8988T (cell line): ENCODE results near the gene OR1K1.
A peak's percentile ranks its signal among the peaks of the same experiment; 100 is the strongest.
"Not testable (repeated sequence)": the region's sequence is repeated elsewhere in the genome, so short reads cannot be mapped to it uniquely, and the experiment has no call there.

Experiments
- DNase-seq: peaks from one replicate; pipeline ENCODE4 v3.0.0; 2011

The OR1K1 gene, protein sequence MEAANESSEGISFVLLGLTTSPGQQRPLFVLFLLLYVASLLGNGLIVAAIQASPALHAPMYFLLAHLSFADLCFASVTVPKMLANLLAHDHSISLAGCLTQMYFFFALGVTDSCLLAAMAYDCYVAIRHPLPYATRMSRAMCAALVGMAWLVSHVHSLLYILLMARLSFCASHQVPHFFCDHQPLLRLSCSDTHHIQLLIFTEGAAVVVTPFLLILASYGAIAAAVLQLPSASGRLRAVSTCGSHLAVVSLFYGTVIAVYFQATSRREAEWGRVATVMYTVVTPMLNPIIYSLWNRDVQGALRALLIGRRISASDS

DNA sequence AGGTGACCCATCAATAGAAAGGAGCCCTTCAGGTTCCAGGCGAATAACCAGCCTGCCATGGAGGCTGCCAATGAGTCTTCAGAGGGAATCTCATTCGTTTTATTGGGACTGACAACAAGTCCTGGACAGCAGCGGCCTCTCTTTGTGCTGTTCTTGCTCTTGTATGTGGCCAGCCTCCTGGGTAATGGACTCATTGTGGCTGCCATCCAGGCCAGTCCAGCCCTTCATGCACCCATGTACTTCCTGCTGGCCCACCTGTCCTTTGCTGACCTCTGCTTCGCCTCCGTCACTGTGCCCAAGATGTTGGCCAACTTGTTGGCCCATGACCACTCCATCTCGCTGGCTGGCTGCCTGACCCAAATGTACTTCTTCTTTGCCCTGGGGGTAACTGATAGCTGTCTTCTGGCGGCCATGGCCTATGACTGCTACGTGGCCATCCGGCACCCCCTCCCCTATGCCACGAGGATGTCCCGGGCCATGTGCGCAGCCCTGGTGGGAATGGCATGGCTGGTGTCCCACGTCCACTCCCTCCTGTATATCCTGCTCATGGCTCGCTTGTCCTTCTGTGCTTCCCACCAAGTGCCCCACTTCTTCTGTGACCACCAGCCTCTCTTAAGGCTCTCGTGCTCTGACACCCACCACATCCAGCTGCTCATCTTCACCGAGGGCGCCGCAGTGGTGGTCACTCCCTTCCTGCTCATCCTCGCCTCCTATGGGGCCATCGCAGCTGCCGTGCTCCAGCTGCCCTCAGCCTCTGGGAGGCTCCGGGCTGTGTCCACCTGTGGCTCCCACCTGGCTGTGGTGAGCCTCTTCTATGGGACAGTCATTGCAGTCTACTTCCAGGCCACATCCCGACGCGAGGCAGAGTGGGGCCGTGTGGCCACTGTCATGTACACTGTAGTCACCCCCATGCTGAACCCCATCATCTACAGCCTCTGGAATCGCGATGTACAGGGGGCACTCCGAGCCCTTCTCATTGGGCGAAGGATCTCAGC is at the start of gene OR1K1:
OR1K1 (plus strand) TSS at position 58 of the 995 bp plus-strand sequence; CDS start at position 58, 0 bp downstream.
- no peak for DNase-seq

DNA sequence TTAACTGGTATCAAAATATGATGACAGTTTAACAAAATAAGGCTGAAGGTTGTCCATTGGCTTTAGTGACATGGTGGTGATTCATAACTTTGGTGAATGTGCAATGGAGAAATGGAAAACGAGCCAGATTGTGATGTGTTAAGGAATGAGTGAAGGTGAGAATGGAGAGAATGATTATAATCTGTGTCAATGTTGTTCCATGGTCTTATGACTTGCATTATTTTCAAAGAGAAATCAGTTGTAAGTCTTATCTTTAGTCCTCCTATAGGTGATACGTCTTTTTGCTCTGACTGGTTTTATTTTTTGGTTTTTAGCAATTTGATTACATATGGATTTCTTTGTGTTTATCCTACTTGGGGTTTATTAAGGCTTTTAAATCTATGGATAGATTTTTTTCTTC is 45.1 kb upstream of the OR1K1 start:
- DNase-seq: no peak

DNA sequence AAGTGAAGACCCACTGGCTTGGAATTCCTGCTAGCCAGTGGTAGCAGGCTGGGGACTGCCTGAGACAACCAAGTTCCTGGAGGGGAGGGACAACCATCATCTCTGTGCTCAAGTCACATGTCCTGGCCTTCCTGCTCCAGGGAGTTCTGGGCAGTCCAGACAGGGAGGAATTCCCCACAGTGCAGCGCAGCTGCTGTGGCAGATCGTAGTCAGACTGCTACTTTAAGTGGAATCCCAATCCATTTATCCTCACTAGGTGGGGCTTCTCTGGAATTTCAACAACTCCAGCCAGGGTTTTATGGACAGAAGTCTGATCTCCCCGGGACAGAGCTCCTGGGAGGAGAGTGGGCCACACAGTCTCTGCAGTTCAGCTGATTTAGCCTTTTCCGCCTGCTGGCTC is 32.1 kb upstream of the OR1K1 start:
- DNase-seq: no peak

DNA sequence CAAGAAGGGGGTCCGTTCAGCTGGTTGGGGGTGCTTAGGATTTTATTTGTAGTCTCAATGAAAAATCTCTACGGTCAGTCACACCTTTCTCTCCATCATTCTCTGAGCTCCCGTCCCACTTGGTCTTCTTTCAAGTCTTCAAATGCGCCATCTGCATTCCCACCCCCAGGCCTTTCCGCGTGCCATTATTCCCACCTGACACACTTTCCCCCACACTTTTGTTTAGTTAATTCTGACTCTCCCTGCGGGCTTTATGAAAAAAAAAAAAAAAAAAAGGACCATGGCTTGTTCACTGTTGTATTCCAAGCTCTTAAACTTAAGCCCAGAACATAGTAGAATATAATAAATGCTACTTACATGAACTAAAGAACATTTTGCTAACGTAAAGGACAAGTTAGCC is 22.9 kb upstream of the OR1K1 start:
- DNase-seq: no peak

DNA sequence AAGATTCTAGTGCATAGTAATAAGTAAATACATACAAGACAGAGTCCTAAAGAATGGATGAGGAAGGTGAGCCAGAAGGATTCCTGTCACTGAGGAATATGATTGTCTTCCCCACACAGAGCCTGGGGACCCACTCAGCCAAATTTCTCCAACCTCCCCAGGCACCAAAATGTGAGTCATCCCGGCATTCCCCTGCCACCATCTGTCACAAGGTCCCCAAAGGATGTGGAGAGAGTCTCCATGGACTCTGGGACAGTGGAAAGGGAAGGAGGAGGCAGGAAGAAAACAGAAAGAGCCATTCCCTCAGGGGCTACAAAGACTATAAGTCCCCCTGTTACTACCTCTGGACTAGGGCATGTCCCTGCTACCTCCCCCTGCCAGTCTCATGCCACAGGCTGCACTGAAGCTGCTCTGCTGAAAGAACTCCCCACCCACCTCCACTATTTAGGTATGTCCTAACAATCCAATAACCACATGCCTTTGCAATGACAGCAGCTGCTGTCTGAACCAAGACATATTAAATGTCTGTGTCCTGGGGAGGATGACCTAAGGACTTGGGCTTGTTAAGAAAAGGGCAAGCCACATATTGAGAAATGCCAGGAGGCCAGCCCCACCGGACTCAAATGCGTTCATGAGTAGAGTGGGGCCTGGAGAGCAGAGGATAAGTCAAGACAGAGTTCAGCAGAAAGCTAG is 21.8 kb upstream of the OR1K1 start:
- peak; percentile 31 for DNase-seq

DNA sequence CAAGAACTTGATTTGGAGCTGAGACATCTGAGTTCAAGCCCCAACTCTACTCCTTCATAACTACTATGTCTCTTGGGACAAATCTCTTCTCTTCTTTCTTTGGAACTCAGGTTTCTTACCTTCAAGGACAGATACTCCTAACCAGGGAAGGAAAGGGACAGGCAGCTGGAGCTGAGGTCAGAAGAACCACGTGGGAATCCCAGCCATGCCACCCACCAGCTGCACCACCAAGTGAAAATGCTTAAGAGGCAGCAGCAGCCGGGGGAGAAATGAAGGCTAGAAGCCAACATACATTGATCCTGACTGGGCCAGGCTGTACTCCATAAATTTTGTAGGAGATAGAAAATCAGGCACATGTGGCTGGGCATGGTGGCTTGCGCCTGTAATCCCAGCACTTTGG is 20.7 kb upstream of the OR1K1 start:
- no peak for DNase-seq

DNA sequence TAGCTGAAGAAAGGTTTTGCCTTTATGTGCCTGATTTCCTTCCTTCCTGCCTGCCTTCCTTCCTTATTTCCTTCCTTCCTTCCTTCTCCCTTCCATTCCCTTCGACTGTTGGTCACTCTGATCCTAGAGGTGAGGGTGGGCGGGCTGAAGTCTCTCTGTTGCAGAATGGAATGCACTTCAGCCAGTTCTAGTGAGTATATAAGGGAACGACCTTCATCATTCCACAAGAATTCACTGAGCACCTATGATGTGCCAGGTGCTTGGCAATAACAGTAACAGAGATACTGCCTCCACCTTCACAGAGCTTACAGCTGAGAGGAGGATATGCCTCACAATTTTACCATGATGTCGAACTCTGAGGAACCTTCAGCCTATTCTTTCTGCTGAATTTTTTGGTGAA is 19.9 kb upstream of the OR1K1 start:
- no peak for DNase-seq

DNA sequence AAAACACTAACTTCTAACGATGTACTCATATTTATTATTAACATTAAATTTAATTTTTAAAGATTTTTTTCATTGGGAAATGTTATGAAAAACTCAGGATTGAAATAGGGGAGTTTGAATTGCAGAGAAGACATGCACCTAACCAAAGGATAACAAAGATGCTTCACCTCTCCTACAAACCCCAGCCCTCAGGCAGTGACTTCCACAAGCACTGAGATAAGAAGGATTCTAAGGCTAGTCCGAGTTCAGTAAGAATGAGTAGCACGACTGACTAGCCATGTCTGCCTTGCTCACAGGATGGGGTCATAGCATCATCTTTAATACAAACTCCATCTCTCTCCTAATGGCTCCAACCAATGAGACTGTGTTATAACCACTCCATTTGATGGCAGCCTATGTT is 18.3 kb upstream of the OR1K1 start:
- DNase-seq: no peak

DNA sequence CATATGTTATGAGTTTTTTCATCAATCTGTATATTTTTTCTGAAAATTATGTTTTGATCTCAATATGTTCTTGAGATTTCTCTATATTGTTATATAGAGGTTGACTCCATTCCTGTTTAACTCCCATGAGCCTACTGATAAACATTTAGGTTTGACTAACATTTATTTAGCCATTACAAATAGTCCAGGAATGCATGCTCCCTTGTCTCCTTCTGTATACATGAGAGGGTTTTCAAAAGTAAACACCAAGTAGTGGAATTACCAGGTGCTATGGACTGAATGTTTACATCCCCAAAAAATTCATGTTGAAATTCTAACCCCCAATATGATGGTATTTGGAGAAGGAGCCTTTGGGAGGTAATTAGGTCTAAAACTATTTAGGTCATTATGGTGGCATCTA is 14.7 kb upstream of the OR1K1 start:
- no peak for DNase-seq

DNA sequence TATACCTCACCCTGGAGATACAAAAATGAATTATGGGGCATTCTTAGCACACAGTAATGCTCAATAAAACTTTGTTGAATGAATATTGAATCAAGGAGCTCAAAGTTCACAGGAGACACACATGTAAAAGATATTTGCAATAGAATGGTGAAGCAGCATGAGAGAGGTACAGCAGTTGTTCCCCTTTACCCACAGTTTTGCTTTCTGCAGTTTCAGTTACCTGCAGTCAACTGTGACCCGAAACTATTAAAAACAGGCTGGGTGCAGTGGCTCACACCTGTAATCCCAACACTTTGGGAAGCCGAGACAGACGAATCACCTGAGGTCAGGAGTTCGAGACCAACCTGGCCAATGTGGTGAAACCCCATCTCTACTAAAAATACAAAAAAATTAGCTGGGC is 13.6 kb upstream of the OR1K1 start:
- DNase-seq: no peak

DNA sequence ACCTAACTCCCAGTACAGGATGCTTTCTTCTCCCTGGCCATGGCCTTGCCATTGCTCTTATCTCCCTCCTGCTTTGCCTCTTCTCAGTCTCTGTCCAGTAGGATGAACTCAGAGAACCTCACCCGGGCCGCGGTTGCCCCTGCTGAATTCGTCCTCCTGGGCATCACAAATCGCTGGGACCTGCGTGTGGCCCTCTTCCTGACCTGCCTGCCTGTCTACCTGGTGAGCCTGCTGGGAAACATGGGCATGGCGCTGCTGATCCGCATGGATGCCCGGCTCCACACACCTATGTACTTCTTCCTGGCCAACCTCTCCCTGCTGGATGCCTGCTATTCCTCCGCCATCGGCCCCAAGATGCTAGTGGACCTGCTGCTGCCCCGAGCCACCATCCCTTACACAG is 11.1 kb upstream of the OR1K1 start, which contains the start of gene OR5C1:
OR5C1 (plus strand) TSS at position 103 of the 400 bp plus-strand sequence; CDS start at position 103, 0 bp downstream.
- DNase-seq: no peak

DNA sequence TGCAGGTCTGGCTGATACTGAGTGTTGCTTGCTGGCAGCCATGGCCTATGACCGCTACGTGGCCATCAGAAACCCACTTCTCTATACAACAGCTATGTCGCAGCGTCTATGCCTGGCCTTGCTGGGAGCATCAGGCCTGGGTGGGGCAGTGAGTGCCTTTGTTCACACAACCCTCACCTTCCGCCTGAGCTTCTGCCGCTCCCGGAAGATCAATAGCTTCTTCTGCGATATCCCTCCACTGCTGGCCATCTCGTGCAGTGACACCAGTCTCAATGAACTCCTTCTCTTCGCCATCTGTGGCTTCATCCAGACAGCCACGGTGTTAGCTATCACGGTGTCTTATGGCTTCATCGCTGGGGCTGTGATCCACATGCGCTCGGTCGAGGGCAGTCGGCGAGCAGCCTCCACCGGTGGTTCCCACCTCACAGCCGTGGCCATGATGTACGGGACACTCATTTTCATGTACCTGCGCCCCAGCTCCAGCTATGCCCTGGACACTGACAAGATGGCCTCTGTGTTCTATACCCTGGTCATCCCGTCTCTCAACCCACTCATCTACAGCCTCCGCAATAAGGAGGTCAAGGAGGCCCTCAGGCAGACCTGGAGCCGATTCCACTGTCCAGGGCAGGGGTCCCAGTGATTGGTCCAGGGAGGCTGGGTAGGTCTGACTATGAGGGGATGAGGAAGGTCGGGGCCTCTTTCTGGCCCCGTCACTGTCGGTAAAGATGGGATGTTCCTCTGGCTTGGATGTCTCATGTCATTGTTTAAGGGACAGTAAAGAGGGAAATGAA is 10.5 kb upstream of the OR1K1 start:
- DNase-seq: no peak

DNA sequence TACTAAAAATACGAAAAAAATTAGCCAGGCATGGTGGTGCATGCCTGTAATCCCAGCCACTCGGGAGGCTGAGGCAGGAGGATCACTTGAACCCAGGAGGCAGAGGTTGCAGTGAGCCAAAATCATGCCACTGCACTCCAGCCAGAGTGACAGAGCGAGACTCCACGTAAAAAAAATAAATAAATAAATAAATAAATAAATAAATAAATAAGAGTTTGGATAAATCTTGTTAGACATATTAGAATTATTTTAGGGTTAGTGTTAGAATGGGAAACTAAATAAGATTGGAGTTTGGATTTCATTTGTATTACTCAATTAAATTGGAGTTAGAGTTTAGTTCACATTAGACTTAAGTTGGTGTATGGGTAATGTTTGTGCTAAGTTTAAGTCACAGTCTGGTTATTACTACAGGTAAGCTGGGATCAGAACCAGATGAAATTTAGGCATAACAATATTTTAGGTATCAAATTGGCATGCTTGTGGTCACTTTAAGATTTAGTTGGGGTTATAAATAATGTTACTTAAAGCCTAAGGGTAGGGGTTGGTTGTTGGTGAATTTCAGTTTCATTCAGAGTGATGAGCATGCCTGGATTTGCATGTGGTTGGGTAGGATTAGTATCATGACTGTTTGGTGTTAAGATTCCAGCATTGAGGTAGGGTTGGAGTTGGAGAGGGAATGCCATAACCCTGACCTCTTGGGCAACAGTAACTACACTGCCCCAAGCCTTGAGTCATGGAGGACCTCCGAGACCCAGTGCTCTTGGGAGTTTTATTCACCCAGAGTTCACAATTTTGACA is 7.9 kb upstream of the OR1K1 start:
- no peak for DNase-seq

DNA sequence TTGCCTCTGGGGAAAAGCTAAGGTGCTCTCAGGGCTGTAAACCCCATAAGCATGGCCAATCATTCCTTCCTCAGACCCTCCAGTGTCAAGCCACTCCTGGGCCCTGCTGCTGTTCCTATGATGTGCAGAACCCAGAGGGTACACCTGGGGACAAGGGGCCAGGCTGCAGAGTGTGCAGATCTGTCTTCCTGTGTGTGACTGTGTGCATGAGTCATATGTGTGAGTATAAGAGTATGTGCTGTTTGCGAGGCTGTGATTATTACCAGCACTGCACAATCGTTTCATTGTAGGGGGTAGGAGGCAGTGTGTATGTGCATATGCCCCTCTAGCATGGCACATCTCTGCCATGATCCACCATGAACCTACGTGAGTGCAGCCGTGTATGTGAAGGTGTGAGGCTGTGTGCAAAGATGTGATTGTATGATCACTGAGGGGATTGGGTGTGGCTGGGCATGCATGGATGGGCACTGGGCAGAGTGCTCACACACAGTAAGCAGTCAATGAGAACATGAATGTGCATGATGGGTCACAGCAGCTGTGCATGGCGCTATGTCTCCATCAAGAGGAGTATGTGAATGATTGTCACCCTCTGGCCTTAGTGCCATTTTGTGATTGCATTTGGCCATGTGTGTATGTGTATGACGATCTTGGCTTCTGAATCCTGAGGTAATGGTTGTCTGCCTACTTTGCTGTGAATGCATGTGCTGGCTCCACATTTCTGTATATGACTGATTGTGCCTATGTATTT is 2.4 kb upstream of the OR1K1 start:
- no peak for DNase-seq

DNA sequence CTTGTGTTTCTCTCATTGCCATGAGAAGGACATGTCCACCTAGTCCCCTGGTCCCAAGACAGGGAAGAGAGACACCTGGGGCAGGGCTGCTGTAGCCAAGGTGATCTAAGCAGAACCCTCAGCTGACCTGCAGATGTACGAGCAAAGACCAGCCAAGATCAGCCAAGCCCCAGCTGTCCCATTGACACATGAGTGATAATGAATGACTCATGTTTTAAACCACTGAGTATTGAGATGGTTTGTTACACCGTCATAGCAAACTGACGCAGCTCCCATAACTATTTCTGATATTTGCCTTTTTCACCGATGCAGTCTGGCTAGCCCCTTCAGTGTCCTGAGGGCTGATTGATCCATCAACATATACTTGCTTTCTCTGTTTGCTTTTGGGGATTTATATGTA is 6.7 kb downstream of the OR1K1 start:
- no peak for DNase-seq

DNA sequence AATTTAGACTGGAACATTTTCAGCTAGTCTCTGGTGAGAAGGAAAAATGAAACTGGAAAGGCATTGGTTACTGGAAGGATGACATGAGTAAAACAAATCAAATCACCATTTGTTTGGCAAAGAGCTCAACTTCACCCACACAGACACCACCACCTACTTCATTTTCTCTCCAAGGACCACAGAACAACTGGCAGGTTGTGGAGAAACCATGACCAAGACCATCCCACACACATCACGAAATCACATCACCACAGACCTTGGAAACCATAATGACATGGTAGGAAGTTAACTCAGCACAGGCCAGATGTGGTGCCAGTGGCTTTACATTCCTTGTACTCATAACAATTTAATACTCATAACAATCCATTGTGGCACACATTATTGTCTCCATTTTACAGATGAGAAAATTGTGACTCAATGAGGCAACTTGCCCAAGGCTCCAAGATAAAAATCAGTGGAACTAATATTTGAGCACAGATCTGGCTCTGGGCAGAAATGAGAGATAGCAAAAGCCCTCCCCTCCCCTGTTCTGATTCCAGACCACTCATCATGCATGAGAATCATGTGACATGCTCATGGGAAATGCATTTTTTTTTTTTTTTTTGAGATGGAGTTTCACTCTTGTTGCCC is 7.5 kb downstream of the OR1K1 start:
- DNase-seq: no peak

DNA sequence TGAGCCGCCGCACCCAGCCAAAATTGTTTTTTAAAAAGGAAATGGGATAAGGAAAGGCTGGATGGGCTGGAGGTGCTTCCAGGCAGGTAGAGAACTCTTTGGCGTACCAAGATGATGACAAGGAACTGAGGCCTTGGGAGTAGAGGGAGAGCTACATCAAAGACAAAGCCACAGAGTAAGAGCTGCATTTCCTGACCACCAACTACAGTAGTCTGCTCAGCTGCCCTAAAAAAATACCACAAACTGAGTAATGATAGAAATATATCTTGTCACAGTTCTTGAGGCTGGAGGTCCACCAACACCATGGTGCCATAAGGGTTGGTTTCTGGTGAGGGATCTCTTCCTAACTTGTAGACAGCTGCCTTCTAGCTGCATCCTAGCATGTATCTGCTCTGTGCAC is 8.2 kb downstream of the OR1K1 start:
- no peak for DNase-seq

DNA sequence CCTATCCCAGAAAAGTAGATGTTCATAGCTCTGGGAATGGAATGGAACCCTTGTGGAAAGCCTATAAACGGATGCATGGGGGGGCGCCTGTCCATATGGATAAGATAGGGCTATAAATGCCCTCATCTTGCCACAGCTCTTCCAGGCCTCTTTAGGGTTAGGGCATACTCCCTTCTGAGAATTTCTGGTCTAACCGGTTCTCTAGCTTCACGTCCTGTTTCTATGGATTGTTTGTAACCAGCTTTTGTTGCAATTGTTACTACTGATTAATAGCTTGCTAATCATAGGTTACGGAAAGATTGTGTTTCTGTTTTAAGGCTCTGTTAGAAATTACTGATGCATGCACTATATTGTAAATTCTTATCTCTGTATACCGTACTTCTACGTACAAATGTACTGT is 9.3 kb downstream of the OR1K1 start:
- DNase-seq: not testable (repeated sequence)

DNA sequence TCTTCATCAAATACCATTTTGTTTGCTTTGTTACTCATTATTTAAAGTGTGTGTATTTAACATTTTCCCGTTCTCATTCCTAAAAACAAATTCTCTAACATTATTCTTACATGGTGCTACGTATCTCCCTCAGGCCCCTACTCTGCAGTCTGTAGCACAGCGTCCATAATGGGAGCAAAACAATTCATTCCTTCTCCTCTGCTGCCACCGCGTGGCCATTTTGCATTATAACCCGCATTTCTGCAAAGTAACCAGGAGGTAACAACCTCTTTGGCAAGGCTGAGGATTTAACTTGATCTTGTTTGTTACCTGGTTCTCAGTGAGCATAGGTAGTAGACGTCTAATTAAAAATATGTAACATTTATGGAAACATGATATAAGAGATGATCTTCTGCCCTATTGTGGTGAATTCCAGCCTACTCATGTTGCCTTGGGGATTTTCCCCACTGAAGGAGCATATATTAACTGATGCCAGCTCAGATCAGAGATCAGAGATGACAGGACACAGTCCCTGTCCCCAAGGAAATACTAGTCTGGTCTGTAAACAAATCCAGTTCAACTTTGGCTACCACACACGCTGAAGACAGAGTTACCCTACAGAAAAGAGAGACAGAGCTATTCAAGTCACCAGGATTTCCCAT is 10.5 kb downstream of the OR1K1 start:
- DNase-seq: peak; percentile 38

DNA sequence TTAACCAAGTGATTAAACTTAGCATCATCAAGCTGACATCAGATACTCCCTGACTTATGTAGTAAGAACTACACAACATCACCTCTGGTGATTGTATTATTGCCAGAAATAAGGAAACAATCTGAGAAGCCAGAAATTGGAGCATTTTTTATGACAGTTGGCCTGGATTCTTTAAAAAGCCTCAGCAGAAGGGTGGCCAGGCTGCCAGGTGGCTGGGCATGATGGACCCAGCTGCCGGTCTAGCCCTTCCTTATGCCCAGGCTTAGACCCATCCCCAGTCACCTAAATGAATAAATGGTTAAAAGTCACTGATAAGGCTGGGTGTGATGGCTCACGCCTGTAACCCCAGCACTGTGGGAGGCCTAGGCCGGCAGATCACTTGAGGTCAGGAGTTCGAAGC is 12.8 kb downstream of the OR1K1 start:
- no peak for DNase-seq
